Fibroblast of skin of back (primary cell): ENCODE results near the gene NAT14. TPM values are rescaled to one million over a fixed set of nuclear protein-coding genes. Genes with fewer than 3 reads are reported as not detected.
"Not testable (repeated sequence)": the region's sequence is repeated elsewhere in the genome, so short reads cannot be mapped to it uniquely, and the experiment has no call there.

ENCODE experiments used
- DNase-seq: peaks from one replicate; pipeline ENCODE4 v3.0.0-alpha.2; 2013
- polyA plus RNA-seq, 2 experiments: library from polyadenylated mRNA; unstranded; fragments of 120-200 nt; gene quantifications; one replicate each; pipeline ENCODE4 v1.2.1, GENCODE V29; 2013; ENCODE audit not compliant: insufficient read length in 2 of 2

NAT14 gene
- 39.5 TPM for polyA plus RNA-seq (2013, experiment 1 of 2; ENCODE audit: insufficient read length)
- 35.3 TPM for polyA plus RNA-seq (2013, experiment 2 of 2; ENCODE audit: insufficient read length)

GRCh38 chr19:55484593-55485438 lies at the start of gene NAT14:
Gene NAT14, plus strand, starts transcription at chr19:55485188. Its CDS starts 521 bp downstream, at chr19:55485709.
- DNase-seq = peak; percentile 63

DNA sequence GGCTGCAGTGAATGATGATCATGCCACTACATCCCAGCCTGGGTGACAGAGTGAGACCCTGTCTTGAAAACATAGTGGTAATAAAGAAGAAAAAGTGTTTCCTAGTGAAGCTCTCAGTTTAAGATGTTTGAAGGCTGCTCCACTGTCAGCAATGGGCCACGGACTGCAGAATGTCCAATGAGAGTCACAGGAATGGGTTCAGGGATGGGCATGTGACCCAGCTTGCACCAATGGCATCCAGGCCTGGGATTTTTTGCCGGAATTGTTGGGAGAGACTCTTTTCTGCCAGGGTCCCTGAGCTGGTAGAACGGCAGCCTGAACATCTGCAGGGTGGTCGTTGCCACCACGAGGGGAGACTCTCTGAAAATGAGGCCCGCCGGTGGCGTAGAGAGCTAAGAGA lies 48.1 kb upstream of the NAT14 start:
- no peak for DNase-seq

- peak; percentile 49 for DNase-seq
Measured at GRCh38 chr19:55437410-55437809, 47.6 kb upstream of the NAT14 start.

GRCh38 chr19:55439052-55439451 lies 45.9 kb upstream of the NAT14 start:
- no peak for DNase-seq

DNA sequence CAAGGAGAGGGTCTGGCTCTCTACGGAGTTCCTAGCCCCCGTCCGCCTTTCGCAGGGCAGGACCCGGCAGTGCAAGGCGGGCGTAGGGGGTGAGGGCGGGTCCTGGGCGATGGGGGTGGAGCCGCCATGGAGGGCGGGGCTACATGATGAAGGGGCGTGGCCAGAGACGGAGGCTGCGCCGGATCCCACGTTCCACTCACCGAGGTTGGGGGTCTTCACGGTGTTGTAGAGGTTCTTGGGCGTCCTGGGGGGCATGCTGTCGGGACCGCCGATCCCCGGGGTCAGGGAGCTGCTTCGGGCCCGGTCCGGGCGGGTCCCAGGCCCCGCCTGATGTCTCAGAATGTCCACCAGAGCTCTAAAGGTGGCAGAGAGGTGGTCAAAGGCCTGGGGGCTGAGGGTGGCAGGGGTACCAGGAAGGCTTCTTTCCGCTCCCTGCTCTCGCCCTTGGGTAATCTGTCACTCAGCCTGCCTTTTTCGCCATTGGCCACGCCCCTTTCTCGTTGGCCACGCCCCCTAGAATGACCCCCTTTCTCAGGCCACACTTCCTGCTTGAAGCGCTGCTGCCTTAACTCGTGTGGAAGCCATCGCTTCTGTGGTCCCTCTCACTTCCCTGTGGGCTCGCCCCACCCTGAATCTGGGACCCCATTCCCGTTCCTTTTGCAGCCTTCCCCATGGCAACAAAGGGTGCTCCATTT lies 44.4 kb upstream of the NAT14 start:
- no peak for DNase-seq

GRCh38 chr19:55441319-55441691 lies 43.7 kb upstream of the NAT14 start:
- DNase-seq = no peak

DNA sequence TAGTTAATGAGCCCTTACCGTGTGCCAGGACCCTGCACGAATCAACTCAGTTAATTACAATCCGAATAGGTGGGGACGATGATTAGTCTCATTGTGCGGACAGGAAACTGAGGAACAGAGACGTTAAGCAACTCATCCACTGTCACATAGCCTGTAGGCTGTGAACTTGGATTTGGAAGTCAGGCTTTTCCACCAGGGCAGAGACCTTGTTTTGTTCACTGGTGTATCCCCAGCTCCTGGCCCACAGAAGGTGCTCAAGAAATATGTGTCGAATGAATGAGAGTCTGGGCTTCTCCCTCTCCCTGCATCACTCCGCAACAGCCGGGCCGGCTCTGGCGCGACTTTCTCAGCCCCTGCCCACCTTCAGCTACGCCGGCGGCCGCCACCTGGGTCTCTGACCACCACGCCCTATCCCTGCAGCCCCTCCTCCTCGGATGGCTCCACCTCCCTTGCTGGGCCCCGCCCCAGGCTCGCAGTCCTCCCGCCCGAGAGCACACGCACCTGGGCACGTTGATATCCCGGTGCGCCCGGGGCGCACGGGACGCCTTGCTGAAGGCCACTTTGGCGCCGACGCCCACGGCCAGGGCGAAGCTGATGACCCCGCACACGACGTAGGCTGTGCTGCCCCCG lies 43.2 kb upstream of the NAT14 start:
- DNase-seq = no peak

DNA sequence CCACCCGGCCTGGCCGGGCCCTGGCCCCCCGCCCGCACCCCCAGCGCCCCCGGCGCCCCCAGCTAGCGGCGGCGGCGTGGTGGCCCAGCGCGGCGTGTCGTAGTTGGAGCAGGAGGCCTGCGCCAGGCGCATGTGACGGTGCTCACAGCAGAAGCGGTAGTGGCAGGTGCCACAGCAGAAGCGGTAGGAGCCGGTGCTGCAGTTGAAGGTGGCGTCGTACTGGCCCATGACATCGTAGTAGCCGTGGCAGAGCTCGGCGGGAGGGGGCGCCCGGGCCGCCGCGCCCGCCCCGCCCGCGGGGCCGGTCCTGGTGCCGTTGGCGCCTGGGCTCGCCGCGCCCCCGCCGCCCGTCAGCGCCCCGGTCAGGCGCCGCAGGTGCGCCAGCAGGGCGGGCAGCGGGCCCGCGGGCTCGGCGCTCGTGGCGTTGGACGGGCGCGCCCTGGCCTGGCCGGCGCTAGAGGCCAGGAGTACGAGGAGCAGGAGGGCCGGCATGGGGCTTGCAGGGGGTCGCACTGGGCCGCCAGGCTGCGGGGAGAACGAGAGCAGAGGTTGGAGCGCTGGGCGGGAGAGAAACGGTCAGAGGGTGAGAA lies 42.5 kb upstream of the NAT14 start:
- DNase-seq = no peak

- DNase-seq = no peak
Measured at GRCh38 chr19:55443045-55443823, 41.8 kb upstream of the NAT14 start, which contains the start of gene SHISA7. Gene SHISA7, minus strand, starts transcription at chr19:55443300. Its CDS starts 437 bp downstream, at chr19:55442863.

DNA sequence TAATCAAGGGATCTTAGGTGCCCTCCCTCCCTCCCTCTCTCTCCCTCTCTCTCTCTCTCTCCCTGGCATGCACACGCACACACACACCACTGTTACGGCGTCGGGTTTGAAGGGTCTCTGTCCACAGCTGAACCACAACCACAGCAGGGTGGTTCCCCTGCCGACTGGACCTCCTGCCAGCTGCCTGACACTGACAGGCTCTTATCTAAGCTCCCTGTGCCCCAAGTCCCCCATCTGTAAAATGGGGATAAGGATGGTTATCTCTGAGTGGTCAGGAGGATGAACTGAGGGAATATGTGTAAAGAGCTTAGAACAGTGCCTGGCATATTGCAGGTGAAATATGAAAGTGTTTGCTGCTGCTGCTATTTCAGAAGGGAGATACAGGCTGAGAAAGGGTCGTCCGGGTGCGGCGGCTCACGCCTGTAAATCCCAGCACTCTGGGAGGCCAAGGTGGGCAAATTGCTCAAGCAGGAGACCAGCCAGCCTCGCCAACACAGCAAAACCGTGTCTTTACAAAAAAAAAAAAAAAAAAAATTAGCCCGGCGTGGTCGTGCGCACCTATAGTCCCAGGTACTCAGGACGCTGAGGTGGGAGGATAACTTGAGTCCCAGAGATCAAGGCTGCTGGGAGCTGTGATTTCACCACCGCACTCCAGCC lies 41.0 kb upstream of the NAT14 start:
- DNase-seq = no peak

DNA sequence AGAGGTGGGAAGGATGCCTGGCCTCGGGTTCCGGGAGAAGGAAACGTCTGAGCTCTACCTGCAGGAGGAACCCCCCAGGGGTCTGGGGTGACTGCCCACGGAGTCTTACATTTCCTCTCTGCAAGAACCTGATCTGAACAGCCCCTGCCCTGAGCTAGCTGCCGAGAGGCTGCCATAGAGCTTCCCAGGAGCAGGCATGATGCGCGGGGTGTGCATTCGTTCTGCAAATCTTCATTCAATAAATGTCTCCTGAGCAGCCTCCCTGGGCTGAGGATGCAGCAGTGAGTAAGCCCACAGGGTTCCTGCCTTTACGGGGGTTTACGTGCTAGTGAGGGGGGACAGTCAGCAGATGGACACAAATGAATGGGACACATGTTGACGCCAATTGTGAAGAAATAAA lies 40.3 kb upstream of the NAT14 start:
- no peak for DNase-seq

GRCh38 chr19:55446060-55446459 lies 38.9 kb upstream of the NAT14 start:
- no peak for DNase-seq

DNA sequence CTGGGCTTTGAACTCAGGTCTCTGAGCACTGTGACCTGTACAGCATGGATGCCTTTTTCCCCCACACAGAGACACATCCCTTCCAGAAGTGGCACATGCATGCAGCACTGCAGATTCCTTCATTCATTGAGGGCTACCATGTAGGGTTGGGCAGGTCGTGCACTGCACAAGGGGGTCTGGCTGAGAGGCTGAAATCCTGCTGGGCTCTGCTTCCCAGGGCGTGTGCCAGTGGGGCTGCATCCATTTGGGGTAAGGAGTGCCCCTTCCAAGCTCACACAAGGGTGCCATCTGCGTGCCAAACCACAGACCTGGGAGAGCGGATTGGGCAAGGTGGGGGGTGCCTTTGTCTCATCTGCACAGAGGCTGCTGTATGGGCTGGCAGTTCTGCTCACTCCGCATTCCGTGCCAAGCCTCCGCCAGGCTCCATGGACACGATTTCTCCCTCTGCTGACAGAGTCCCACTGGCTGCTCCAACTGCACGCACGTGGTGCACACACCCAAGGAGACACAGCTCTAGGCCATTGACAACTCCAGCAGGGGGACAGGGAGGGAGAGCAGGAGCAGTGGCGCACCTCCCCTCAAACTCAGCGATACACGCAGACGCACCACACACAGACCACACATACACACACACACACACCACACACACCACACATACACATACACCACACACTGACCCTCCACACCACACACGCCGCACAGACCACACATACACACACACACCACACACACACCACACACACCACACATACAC lies 37.4 kb upstream of the NAT14 start:
- DNase-seq = peak; percentile 50

DNA sequence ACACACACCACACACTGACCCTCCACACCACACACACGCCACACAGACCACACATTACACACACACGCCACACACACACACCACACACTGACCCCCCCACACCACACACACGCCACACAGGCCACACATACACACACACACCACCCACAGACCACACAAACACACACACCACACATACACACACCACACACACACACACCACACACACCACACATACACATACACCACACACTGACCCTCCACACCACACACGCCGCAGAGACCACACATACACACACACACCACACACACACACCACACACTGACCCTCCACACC lies 36.9 kb upstream of the NAT14 start:
- not testable (repeated sequence) for DNase-seq

DNA sequence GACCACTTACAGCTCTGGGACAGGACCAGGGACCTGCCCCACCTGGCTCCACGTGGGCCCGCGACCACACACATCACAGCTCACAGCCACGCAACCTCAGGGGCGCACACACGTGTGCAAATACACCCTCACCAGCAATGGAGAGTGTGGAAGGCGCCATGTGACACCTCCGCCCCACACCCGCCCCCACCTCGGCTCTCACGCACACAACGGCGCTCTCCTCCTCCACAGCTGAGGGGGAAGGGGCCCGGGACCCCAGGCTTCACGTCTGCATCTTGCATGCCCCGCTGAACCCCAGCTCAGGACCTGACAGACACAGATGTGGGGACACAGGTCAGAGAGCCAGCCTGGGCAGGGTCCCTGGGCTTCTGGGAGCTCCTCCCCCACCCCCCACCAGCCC lies 35.5 kb upstream of the NAT14 start:
- DNase-seq = no peak

- no peak for DNase-seq
Measured at GRCh38 chr19:55451163-55451964, 33.6 kb upstream of the NAT14 start.

DNA sequence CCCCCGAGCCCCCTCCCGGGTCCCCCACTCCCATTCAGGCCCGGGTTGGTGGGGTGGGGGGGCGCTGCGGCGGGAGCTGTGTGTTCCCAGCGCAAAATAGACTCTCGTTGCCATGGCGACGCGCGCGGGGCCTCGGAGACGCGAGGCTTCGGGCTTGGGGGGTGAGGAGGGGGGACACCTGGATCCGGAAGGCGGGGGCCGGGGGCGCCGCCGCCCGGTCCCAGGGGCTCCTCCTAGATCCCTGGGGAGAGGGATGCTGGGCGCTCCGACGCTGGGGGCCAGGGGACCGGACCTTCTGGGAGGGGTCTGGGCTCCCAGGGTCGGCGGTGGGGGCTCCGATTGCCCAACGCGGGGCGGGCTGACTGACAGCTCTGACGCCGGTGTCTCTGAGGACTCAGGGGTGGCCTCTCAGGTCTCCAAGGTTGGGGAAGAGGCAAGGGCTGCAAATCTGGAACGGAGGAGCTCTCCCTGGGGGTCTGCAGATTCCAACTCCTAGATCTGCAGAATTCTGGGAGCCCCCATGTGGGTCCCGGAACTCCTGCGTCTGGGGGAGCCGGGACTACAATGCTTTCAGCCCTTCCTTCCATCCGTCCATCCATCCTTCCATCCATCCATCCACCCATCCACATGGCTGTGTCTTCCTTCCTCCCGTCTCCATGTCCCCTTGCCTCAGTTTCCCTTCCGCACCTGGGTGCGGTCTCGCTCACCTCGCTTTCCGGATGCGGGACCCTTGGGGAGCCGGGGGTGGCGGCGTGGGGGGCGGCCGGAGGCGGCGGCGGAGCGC lies 32.8 kb upstream of the NAT14 start:
- no peak for DNase-seq

DNA sequence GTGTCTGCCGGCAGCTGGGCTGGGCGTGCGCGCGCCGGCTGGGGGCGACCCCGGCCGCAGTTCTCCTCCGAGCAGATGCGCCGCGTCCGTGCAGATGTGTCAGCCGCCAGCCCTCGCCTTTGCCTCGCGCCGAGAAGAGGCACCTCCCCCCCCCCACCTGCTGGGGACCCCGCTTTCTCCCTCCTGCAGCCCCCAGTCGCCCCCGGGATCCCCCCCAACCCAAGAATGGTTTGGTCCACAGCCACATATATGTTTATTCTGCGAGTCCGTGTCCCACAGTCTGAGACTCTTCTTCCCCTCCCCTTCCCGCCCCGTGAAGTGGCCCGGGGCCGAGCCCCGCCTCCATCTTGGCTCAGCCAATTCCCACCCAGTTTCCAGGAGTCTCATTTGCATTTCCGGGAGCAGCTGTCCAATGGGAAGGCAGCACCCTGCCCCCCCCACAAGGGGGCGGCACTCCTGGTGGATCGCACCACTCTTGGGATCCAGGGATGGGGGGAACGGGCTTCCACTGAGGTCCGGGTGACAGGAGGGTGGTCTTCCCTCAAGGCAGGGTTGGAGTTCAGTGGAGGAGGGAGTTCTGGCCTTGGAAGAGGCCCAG lies 32.1 kb upstream of the NAT14 start:
- DNase-seq = peak; percentile 81
